C4-2B (cell line): Measurements from ENCODE around the gene AHSG.

ENCODE experiments used
- H3K27ac ChIP-seq: fragments of 450-650 bp; 2 replicates; pipeline ENCODE4 v1.5.1; 2017
- ZFX ChIP-seq: fragments of 450-650 bp; IDR thresholded peaks from 2 replicates; pipeline ENCODE4 v1.6.1; 2017
- TF ChIP-seq, protein P1 (sequence below): fragments of 450-650 bp; conservative IDR thresholded peaks from 2 replicates; pipeline ENCODE4 v1.5.1; 2017; ENCODE audit warnings: mild to moderate bottlenecking

The AHSG gene

DNA sequence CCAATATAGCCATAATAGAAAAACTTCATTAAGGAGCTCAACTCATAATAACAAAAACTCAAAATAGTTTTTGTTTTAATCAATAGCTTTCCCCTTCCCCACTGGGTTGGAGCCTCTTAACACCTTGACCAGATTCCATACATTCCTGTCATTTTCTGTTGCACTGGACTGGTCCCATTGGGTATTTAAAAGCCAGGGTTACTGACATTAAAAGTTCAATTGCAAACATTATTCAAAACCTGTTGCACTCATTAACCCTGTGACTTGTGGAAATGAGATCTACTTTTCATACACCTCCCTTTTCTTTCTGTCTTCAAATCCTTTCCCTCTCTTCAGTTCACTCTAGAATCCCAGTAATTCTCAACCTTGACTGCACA, 51.2 kb downstream of the AHSG start:
- H3K27ac ChIP-seq = no peak overlapping the region
- TF ChIP-seq ZFX = no peak
- TF ChIP-seq, protein P1, sequence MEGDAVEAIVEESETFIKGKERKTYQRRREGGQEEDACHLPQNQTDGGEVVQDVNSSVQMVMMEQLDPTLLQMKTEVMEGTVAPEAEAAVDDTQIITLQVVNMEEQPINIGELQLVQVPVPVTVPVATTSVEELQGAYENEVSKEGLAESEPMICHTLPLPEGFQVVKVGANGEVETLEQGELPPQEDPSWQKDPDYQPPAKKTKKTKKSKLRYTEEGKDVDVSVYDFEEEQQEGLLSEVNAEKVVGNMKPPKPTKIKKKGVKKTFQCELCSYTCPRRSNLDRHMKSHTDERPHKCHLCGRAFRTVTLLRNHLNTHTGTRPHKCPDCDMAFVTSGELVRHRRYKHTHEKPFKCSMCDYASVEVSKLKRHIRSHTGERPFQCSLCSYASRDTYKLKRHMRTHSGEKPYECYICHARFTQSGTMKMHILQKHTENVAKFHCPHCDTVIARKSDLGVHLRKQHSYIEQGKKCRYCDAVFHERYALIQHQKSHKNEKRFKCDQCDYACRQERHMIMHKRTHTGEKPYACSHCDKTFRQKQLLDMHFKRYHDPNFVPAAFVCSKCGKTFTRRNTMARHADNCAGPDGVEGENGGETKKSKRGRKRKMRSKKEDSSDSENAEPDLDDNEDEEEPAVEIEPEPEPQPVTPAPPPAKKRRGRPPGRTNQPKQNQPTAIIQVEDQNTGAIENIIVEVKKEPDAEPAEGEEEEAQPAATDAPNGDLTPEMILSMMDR = no peak

DNA sequence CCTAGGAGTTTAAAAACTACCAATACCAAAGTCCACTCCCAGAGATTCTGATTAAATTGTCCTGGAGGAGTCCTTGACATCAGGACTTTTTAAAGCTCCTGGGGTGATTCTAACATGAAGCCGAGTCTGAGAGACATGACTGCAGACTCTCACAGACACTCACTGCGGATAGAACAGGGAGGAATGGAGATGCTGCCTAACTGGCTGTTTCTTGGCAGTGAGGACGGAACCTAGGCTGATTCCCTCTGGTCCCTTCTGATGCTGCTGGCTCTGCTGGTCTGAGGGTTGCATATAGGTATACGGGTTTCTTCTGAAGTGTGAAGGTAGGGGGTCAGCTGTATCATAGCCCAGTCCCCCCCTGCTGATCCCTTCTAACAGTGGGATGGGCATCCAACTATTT, 51.6 kb downstream of the AHSG start:
- TF ChIP-seq, protein P1 = no peak
- TF ChIP-seq ZFX = no peak
- H3K27ac ChIP-seq = no peak overlapping the region

DNA sequence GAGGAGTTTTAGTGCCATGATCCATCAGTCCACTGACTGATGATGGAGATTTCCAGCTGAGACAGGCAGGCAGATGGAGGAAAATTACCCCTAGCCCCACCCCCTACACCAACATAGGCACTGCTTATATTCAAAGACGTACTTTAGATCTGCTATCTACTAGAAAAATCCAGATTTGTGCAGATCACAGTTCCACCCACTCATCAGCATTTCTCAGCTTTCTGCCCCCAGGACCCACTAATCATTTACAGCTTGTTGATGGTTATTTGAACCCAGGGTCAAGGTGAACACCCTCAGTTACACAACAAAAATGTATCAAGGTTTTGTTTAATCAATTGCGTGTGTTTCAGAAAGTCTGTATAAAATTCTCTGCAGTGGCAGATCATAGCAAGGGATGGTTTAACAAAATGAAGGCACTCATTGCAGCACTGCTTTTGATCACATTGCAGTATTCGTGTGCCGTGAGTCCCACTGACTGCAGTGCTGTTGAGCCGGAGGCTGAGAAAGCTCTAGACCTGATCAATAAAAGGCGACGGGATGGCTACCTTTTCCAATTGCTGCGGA, 52.8 kb downstream of the AHSG start, which contains the start of gene HRG:
HRG (plus strand) TSS at position 390 of the 564 bp plus-strand sequence; CDS start at position 408, 18 bp downstream.
- TF ChIP-seq ZFX = no peak
- TF ChIP-seq, protein P1 = no peak
- H3K27ac ChIP-seq = no peak within 1 kb of the TSS

DNA sequence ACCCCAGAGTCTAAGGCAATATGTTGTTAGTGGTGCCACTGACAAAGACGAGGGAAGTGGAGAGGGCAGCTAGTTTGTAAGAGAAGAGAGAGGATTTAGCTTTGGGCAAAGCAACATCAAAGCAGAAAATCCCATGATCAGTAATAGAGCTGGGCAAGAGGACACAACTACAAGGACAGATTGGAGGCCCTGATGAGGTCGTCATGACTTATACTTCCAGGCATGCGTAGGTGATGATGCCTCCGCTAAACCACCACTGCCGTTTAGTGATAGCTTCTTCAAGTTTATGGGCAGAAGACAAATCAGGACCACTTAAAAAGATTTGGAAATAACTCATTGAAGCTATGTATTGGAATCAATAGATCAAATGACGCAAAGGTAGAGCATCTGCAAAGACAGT, 55.6 kb downstream of the AHSG start:
- TF ChIP-seq ZFX = no peak
- TF ChIP-seq, protein P1 = no peak

DNA sequence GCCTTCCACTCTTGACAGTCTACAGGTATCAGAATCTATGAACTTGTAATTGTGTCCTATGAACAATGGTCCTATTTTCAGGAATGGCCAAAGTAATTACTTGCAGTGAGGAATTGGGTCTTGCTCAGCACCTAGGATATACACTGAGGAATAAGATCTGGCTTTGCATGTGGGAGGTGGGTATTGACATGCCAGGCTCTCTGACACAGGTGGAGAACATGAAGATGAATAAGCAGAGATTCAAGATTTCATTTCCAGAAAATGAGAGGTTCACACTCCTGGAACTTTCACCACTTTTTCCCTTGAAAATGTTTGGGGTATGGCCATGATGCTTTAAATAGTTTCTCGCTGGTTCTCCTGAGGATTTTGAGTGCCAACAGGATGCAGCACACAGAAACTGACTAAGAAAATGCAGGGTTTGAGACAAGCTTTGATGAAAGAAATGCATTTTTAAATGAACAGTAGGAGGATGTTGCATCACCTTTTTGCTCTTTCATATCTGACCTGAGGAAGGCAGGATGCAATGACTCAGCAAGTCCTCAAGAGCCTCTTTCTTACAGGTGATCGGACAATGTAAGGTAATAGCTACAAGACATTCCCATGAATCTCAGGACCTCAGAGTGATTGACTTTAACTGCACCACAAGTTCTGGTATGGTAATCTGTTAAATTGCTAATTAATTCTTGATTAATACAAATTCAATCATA, 56.7 kb downstream of the AHSG start:
- TF ChIP-seq, protein P1 = no peak
- no peak for TF ChIP-seq ZFX
- H3K27ac ChIP-seq = no peak overlapping the region

More for the DNA sequence above, 55.6 kb downstream of the AHSG start:
- H3K27ac ChIP-seq = no peak overlapping the region

DNA sequence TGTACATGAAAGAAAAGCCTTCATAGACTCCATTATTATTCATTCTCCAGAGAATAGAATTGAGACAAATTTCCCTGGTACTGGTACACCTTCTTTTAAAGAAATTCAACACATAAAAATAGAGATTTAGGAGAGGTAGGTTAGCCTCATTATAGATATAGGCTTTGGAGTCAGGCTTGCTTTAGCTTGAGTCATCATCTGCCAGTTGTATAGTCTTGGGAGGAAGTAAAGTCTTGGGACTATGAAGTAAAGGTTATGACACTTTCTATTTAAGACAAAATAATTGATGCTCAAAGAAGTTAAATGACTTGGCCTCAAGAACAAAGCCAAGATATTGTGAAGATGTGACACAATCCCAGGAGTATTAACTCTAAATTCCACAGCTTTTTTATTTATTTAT, 57.3 kb downstream of the AHSG start:
- TF ChIP-seq, protein P1 = no peak
- no peak for TF ChIP-seq ZFX
- no peak overlapping the region for H3K27ac ChIP-seq
